Heart right ventricle (tissue), 16 donors: ENCODE data around the gene DAPK1. TPM values are rescaled to one million over a fixed set of nuclear protein-coding genes. Genes with fewer than 3 reads are reported as not detected.
"Not testable (repeated sequence)": the region's sequence is repeated elsewhere in the genome, so short reads cannot be mapped to it uniquely, and the experiment has no call there.

Source experiments
- ATAC-seq, 8 donors: fragments of 200-7000 bp; cut with Tn5 transposase; one replicate each; pipeline ENCODE4 v1.9.1; 2020; ENCODE audit warnings: mild to moderate bottlenecking in 8 of 8, moderate library complexity in 8 of 8, moderate number of reproducible peaks in 1 of 8
- DNase-seq, 2 donors: peaks; one replicate each; pipeline ENCODE4 v3.0.0-alpha.2; 2020
- H3K27ac ChIP-seq, 10 donors: fragments of 200-600 bp; sonication (generic) in 2 of 10; one replicate each; pipeline versions ENCODE4 v1.5.0 to v1.8.0; 2020 to 2022; ENCODE audit warnings: mild to moderate bottlenecking in 3 of 10
- H3K27me3 ChIP-seq, 7 donors: fragments of 200-600 bp; one replicate each; pipeline ENCODE4 v1.8.0; 2021 to 2022; ENCODE audit warnings: mild to moderate bottlenecking in 2 of 7
- H3K36me3 ChIP-seq, 9 donors: fragments of 200-600 bp; sonication (generic) in 1 of 9; one replicate each; pipeline versions ENCODE4 v1.5.0 to v1.8.0; 2020 to 2022; ENCODE audit warnings: mild to moderate bottlenecking in 2 of 9
- H3K4me1 ChIP-seq, 9 donors: fragments of 200-600 bp; sonication (generic) in 1 of 9; one replicate each; pipeline versions ENCODE4 v1.5.0 to v1.8.0; 2020 to 2022; ENCODE audit warnings: mild to moderate bottlenecking in 4 of 9
- H3K4me3 ChIP-seq, 10 donors: fragments of 200-600 bp; sonication (generic) in 2 of 10; one replicate each; pipeline versions ENCODE4 v1.5.0 to v1.8.0; 2020 to 2022; ENCODE audit warnings: mild to moderate bottlenecking in 7 of 10, moderate library complexity in 2 of 10
- H3K9me3 ChIP-seq, 11 donors: fragments of 200-600 bp in 10 of 11; sonication (generic) in 2 of 11; one replicate each; pipeline versions ENCODE4 v1.5.0 to v1.8.0; 2013 to 2022; ENCODE audit warnings: mild to moderate bottlenecking in 2 of 11, control low read depth in 1 of 11, moderate library complexity in 1 of 11
- CTCF ChIP-seq, 9 donors: fragments of 200-600 bp; sonication (generic) in 2 of 9; IDR thresholded peaks; one replicate each; pipeline versions ENCODE4 v1.5.0 to v1.8.0; 2021 to 2022; ENCODE audit warnings: antibody characterized with exemption in 9 of 9, mild to moderate bottlenecking in 5 of 9, moderate library complexity in 1 of 9
- WGBS, 2 donors: extraction: QIAGEN DNeasy Blood & Tissue Kit; methylation state at CpG; one replicate each; pipeline ENCODE4 v1.1.7; 2013; ENCODE audit warnings: inconsistent platforms in 1 of 2; 5-methylcytosine and 5-hydroxymethylcytosine counted together
- intact Hi-C, 10 donors: fragments of 100-400 bp; cut with DNase I; formaldehyde crosslinking; loops; one replicate each; pipeline versions ENCODE4 v1.11.1 to v1.14.2; 2022
- polyA plus RNA-seq, 2 donors: library from polyadenylated mRNA; stranded (reverse); fragments of 200-250 nt; gene quantifications; one replicate each; pipeline ENCODE4 v1.2.3, GENCODE V29; 2013
- total RNA-seq, 10 donors: library from RNA; stranded (reverse); fragmentation: NEBNext Ultra II Directional in 3 of 10; extraction: Animal tissue kit (Norgen Biotek cat#: 25700) in 3 of 10; gene quantifications; one replicate each; pipeline versions ENCODE4 v1.2.1 to v1.2.4, GENCODE V29; 2021 to 2023
- donor health status: Arrhythmogenic right ventricular cardiomyopathy.
- donor health status: ischemic (EF 13 %, LVEDD 7.1; RV severe dilation, severe dysfunction).
- donor health status: healthy with polysubstance abuse.
- donor health status: DM: no; HTN: yes; CAD: no.
- donor health status: DM: no; HTN: no; CAD: no.
- donor health status: ischemic (EF 25% LVEDD 6.9; RV normal size, moderate dysfunction).
- donor health status: ischemic (EF 25% LVEDD 5.7; RV mildly dilated, moderate dysfunction).
- donor health status: healthy.
- donor health status: DM: yes; HTN: yes; CAD: no.
- donor health status: Ischemic cardiomyopathy.
- donor health status: ischemic (EF 35%, LVEDD 5.7; RV mildly dilated, moderate dysfunction).
- donor health status: nonischemic (EF 11% LVEDD 7.7; RV severe dilation, severe dysfunction).
- donor health status: DM: yes; HTN: yes; CAD: no.
- donor health status: PGD.
- donor health status: ischemic (EF 29% LVEDD 5.4; RV normal size, mild dysfunction).
- donor health status: nonischemic (EF 23%, LVEDD 6.1; RV moderate dilation, normal function).

DAPK1 gene
- total and polyA plus RNA-seq, 12 donors = 1.1 to 15.5 (median 4.2) TPM

DNA sequence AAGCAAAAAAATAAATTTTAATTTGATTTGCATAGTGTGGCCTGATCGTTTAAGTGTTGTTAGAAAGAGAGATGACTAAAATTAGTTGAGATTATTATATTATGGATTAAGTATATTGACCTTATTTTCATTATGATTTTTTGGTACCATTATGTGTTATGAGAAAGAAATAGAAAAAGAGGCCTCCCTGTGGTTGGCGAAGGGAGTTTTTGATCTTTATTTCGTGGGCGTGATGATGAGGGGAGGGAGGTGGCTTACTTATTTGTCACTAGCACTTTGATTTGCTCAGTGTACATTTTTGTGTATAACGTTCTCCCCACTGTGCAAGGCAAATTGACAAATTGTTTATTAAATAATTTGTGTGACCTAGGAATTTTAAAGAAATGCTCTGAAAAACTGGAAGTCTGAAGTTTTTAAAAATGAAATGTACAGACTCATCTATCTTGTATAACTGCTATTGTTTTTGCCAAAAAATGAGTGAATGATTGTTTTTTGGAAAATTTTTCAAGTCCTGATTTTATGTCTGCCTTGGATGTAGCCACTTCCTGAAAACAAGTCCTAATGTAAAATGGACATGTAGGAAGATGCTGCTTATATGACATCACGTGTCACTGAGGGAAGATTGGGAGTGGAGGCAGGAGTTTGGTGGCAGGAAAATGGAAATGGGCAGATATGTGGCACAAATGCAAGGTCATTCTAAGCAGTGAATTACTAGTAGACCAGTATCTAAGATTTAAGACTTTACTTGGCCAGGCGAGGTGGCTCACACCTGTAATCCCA, 3.0 kb downstream of the DAPK1 start:
- H3K9me3 ChIP-seq = no peaks in the 10 kb centered on the region
- TF ChIP-seq CTCF (IDR thresholded peaks at IDR 0.05) = no peak
- DNase-seq (no peak), ATAC-seq (no peak)
- WGBS, 2 donors = 84% methylated on average over 7 of the region's 7 CpGs
- peak overlapping the region in 1 of 10 donors; percentile 74 for H3K4me3 ChIP-seq
- H3K27me3 ChIP-seq = peaks cover 7 to 42% (median 35%) of the 10 kb centered on the region in 7 donors
- H3K4me1 ChIP-seq = peaks cover 0 to 71% (median 12%) of the 10 kb centered on the region in 9 donors
- no peaks in the 10 kb centered on the region for H3K36me3 ChIP-seq
- peak overlapping the region in 1 of 10 donors; percentile 91 for H3K27ac ChIP-seq
- intact Hi-C loops = loop anchor here in 1 of 10 donors (10.0 kb wide), 2 partner anchors 56 to 166 kb away; no protein-coding TSS in a partner anchor

DNA sequence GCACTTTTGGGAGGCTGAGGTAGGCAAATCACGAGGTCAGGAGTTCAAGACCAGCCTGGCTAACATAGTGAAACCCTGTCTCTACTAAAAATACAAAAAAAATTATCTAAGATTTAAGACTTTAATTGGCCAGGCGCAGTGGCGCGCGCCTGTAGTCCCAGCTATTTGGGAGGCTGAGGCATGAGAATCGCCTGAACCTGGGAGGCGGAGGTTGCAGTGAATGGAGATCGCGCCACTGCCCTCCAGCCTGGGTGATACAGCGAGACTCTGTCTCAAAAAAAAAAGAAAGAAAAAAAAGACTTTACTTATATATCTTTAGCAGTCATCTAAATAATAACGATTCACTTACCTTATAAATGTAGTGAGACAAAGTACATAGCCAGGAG, 3.6 kb downstream of the DAPK1 start:
- Histone ChIP-seq H3K27me3 (peaks cover 7 to 36% (median 29%) of the 10 kb centered on the region in 7 donors), H3K4me1 (peaks cover 0 to 71% (median 12%) of the 10 kb centered on the region in 9 donors), H3K27ac (peak overlapping the region in 1 of 10 donors; percentile 8)
- not testable (repeated sequence) for H3K9me3 ChIP-seq, H3K4me3 ChIP-seq, DNase-seq, ATAC-seq, H3K36me3 ChIP-seq
- 96 to 97% methylated on average over 11 of the region's 11 CpGs for WGBS, 2 donors
- intact Hi-C loops = loop anchor here in 1 of 10 donors (10.0 kb wide), 2 partner anchors 56 to 166 kb away; no protein-coding TSS in a partner anchor

DNA sequence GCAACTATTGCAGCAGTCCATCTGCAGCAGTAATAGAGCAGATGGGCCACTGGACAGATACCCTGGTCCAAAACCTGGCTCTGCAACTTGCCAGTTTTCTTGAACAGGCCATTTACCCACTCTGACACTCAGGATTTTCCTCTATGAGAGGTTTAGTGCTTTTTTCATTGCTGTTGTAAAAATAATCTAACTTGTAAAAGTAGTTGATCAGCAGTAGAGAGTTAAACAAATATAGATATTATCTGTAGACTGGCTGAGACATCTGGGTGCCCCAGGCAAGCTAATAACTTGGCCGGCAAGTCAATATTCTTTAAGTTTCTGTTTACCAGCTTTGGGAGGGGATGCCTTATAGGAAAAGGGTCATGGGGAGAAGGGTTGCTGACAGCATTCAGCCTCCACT, 4.1 kb downstream of the DAPK1 start:
- WGBS, 2 donors = 78 to 88% methylated on average over 1 of the region's 1 CpG
- Histone ChIP-seq H3K27me3 (peaks cover 7 to 31% (median 24%) of the 10 kb centered on the region in 7 donors), H3K9me3 (no peaks in the 10 kb centered on the region), H3K27ac (peak overlapping the region in 1 of 10 donors; percentile 56), H3K4me1 (peaks cover 0 to 69% (median 12%) of the 10 kb centered on the region in 9 donors), H3K36me3 (no peaks in the 10 kb centered on the region), H3K4me3 (no peak overlapping the region)
- DNase-seq (no peak), ATAC-seq (no peak)
- intact Hi-C loops = loop anchor here in 1 of 10 donors (10.0 kb wide), 2 partner anchors 57 to 167 kb away; no protein-coding TSS in a partner anchor
- TF ChIP-seq CTCF (IDR thresholded peaks at IDR 0.05) = no peak

DNA sequence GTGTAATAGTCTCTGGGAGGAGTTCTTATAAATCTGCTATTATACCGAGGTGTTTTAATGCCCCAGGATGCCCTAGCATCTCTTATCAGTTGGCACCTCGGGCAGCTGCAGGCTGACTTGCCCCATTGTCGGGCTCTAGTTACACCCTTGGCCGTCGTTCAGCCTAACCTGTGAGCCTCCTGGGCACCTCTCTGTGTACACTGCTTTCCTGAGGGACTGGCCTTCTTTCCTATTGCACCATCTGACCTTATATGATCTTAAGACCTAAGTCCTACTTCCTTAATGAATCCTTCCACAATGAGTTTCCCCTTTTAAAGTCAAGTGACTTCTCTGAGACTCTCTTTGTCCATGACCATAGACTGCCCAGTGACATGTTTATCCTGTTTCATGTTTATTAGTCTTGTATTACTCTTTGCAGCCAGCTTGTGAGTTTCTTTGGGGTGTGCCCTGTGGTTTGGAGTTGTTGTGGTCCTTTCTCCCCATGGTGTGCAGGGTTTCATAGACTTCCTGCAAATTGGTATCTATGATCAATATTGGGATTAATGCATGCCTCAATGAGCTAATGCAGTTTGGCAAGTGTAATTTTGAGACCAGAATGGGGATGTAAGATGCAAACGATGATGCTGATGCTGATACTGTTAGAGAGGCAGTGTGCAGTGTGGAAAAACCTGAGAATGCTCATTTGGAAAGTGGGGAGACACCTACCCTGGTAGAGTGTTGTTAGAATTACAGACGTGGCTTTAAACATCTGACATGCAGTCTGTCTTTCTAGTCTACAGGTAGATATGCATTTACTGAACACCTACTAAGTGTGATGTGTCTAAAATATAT, 4.9 kb downstream of the DAPK1 start:
- no peak for DNase-seq
- intact Hi-C loops = loop anchor here in 1 of 10 donors (10.0 kb wide), 2 partner anchors 58 to 168 kb away; no protein-coding TSS in a partner anchor

More for the DNA sequence above, 4.9 kb downstream of the DAPK1 start:
- TF ChIP-seq CTCF (IDR thresholded peaks at IDR 0.05) = no peak
- Histone ChIP-seq H3K4me1 (peaks cover 0 to 62% (median 10%) of the 10 kb centered on the region in 9 donors), H3K9me3 (no peaks in the 10 kb centered on the region), H3K27me3 (peaks cover 7 to 24% (median 16%) of the 10 kb centered on the region in 7 donors), H3K4me3 (no peak overlapping the region), H3K36me3 (no peaks in the 10 kb centered on the region), H3K27ac (peak overlapping the region in 1 of 10 donors; percentile 56)
- ATAC-seq = peak in 6 of 8 donors; percentile 16 to 59 (median 30)
- 41 to 44% methylated on average over 7 of the region's 7 CpGs for WGBS, 2 donors
